ENCODE data around the gene POP7. TPM values are rescaled to one million over a fixed set of nuclear protein-coding genes. Genes with fewer than 3 reads are reported as not detected.
A peak's percentile ranks its signal among the peaks of the same experiment; 100 is the strongest.
"Not testable (repeated sequence)": the region's sequence is repeated elsewhere in the genome, so short reads cannot be mapped to it uniquely, and the experiment has no call there.

POP7 gene
- total RNA-seq, 2 donors from 2014 or later: 10.1 to 12.4 TPM

DNA sequence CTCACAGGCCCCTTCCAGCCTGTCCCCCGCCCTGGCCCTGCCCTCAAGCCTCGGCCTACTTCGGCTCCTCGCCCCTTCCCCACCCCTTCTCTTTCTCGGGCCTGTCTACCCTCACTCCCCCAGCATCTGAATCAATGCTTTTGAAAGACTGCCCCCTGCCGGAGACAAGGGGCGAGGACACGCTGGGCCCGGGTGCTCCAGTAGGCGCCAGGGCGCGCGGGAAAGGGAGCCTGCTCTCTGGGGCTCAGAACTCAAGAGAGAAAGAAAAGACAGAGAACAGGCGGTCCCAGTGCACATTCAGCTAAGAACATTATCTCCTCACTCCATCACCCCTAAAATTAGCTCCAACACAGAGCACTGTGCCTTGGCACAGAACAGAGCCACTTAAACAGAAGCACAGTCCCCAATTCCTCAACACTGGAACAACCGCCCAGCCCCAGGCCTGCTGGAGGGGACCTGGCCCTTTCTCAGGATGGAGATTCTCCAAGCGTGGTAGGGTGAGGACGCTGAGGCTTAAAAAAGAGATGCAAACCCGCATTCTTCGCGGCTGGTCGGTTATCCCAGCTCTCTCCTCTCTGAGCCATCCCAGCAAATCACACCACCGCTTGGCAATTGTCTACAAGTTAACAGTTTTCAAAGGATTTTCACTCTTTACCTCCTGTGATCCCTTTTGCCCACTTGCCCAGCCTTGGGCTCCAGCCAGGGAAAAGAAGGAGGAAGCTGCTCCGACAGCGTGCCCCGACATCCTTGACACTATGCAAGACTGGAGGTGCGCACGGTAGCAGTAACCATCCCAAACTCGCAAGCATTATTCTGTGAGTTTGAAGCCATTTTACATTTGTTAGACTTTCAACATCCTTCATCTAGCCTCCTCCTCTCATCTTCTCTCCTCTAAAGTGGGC is 14.0 kb upstream of the POP7 start:
- no peaks in the 10 kb centered on the region for H3K9me3 ChIP-seq (ENCODE audit: control insufficient read depth, low read length, poor library complexity, severe bottlenecking)
- Mint-ChIP-seq H3K27me3 (no peaks in the 10 kb centered on the region), H3K27ac (peak overlapping the region; percentile 95), H3K4me1 (peaks cover 31% of the 10 kb centered on the region), H3K4me3 (peak overlapping the region; percentile 97), H3K36me3 (ENCODE audit: low read depth) (no peaks in the 10 kb centered on the region)
- ATAC-seq (peak; percentile 72), DNase-seq (peak; percentile 64 to 81 (median 65))

DNA sequence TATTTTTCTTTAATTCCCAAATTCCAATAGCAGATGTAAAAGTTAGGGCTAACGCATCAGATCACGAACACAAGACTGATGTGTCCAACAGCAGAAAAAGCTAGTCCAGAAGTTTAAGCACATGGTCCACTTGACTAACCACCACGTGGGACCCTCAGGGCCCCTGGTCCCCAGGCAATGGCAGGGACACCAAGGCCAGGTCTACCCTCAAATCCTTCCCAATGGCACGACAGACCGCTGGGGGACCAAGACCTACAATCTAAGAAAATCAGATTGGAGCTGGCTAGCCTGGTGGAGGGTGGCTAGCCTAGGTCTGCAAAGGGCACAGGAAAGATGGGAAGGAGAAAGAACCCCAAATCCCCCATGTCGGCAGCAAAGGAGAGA is 13.4 kb upstream of the POP7 start:
- Mint-ChIP-seq H3K36me3 (ENCODE audit: low read depth) (no peaks in the 10 kb centered on the region), H3K4me1 (peaks cover 31% of the 10 kb centered on the region), H3K4me3 (peak overlapping the region; percentile 97), H3K27ac (peak overlapping the region; percentile 95), H3K27me3 (no peaks in the 10 kb centered on the region)
- no peaks in the 10 kb centered on the region for H3K9me3 ChIP-seq (ENCODE audit: control insufficient read depth, low read length, poor library complexity, severe bottlenecking)
- no peak for DNase-seq
- ATAC-seq: no peak

DNA sequence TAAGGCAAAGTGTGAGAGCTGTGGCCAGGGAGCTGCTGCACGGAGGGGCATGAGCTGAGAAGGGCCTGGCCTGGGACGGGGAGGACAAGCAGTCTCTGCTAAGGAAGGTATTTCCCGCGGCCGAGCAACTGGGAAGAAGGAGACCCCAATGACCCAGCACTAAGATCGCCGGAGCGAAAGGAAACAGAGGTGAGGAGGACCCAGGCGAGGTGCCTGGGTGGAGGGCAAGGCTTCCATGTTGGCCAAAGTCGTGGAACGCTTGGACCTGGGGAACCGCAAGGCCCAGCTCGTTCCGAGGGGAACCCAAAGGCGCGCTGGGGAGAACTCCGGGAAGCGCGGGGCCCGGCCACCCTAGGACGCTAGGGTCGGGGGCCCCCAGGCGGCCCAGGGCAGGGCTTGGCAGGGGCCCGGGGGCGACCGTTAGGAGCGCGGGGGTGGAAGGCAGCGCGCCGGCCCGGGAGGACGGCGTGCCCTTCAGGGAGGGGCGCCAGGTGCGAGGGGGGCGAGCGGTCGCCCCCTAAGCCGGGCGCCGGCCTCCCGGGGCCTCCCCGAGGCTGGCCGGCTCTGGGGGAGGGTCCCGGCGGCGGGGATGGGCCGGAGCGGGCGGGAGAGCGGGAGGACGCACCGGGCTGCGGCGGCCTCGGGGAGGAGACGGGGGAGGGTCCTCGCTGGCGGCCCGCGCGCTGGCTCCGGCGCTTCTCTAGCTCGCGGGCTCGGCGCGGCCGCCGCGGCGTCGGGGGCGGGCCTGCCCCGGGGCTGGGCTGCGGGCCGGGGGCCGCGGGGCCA is 12.4 kb upstream of the POP7 start:
- no peak for DNase-seq
- peaks cover 31% of the 10 kb centered on the region for H3K4me1 Mint-ChIP-seq
- H3K27ac Mint-ChIP-seq: peak overlapping the region; percentile 95
- H3K4me3 Mint-ChIP-seq: peak overlapping the region; percentile 97
- peak; percentile 43 for ATAC-seq
- H3K27me3 Mint-ChIP-seq: no peaks in the 10 kb centered on the region
- no peaks in the 10 kb centered on the region for H3K36me3 Mint-ChIP-seq (ENCODE audit: low read depth)
- no peaks in the 10 kb centered on the region for H3K9me3 ChIP-seq (ENCODE audit: control insufficient read depth, low read length, poor library complexity, severe bottlenecking)

DNA sequence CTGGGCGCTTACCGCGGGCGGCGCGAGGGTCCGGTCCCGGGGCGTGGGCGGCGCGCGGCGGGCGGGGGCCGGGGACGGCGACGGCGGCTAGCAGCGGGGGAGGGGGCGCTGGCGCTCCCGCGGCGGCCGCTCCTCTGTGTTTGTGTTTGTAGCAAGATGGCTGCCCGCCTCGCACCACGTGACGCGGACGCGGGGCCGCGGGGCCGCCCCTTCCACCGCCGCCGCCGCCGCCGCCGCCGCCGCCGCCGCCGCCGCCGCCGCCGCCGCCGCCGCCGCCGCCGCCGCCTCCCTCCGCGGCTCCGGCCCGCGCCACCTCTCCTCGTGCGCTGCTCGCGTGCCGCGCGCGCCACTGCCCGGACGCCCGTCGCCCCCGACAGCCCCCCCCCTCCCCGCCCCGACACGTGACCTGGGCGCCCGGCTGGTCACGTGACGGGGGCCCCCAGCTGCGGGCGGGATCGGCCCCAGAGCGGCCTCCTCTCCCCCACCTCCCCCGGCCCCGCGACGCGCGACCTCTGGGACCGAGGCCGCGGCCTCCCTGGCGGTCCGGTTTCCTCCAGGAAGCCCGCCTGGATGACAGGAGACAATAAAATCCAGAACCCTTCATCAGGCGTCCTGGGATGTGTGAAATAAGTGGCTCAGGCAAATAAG is 11.7 kb upstream of the POP7 start, which contains the start of gene GIGYF1:
Gene GIGYF1 (minus strand): TSS at position 153 of the 648 bp plus-strand sequence. CDS start 6,012 bp downstream, outside the sequence.
- Mint-ChIP-seq H3K4me1 (peaks cover 25% of the 10 kb centered on the region), H3K4me3 (peak within 1 kb of the TSS; percentile 97), H3K27me3 (no peaks in the 10 kb centered on the region), H3K27ac (peak within 1 kb of the TSS; percentile 95), H3K36me3 (ENCODE audit: low read depth) (no peaks in the 10 kb centered on the region)
- ATAC-seq (peak; percentile 80), DNase-seq (peak; percentile 55 to 73 (median 68))
- no peaks in the 10 kb centered on the region for H3K9me3 ChIP-seq (ENCODE audit: control insufficient read depth, low read length, poor library complexity, severe bottlenecking)

DNA sequence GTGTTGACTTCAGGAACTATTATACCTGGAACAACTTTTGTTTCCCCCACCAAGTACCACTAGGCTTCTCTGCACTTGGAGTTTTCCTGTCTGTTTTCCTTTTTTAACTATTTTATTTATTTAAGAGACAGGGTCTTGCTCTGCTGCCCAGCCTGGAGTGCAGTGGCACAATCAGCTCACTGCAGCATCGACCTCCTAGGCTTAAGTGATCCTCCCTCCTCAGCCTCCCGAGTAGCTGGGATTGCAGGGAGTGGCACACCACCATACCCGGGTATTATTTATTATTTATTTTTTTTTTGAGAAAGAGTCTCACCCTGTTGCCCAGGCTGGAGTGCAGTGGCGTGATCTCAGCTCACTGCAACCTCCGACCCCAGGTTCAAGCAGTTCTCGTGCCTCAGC is 9.8 kb upstream of the POP7 start:
- H3K4me3 Mint-ChIP-seq: no peak overlapping the region
- H3K9me3 ChIP-seq (ENCODE audit: control insufficient read depth, low read length, poor library complexity, severe bottlenecking): no peaks in the 10 kb centered on the region
- no peak overlapping the region for H3K27ac Mint-ChIP-seq
- no peaks in the 10 kb centered on the region for H3K27me3 Mint-ChIP-seq
- DNase-seq (no peak), ATAC-seq (no peak)
- peaks cover 23% of the 10 kb centered on the region for H3K4me1 Mint-ChIP-seq
- no peaks in the 10 kb centered on the region for H3K36me3 Mint-ChIP-seq (ENCODE audit: low read depth)

DNA sequence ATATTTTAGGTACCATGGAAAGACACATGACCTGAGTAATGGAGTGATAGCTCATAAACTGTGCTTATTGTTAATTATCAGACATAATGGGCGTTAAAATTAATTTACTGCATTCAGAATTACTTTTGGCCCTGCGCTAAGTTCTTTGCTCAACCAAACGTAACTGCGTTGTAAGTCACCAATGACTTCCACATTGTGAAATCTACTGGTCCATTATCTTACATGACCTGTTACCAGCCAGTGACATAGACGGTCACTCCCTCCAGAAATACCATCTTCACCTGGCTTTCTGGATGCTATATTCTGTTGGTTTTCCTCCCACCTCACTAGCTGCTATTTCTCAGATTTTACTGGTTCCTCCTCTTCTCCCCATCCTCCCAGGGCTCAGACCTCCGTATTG is 6.9 kb upstream of the POP7 start:
- DNase-seq: no peak
- Mint-ChIP-seq H3K4me3 (no peak overlapping the region), H3K4me1 (peaks cover 5% of the 10 kb centered on the region), H3K27ac (no peak overlapping the region), H3K36me3 (ENCODE audit: low read depth) (no peaks in the 10 kb centered on the region), H3K27me3 (no peaks in the 10 kb centered on the region)
- no peaks in the 10 kb centered on the region for H3K9me3 ChIP-seq (ENCODE audit: control insufficient read depth, low read length, poor library complexity, severe bottlenecking)
- ATAC-seq: no peak

DNA sequence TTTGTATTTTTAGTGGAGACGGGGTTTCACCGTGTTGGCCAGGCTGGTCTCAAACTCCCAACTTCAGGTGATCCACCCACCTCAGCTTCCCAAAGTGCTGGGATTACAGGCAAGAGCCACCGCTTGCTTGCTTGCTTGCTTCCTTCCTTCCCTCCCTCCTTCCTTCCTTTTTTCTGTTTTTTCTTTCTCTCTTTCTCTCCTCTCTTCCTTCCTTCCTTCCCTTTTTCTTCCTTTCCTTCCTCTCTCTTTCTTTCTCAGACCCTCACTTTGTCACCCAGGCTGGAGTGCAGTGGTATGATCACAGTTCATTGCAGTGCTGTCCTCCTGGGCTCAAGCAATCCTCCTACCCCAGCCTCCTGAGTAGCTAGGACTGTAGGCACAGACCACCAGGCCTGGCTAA is 4.8 kb upstream of the POP7 start:
- ATAC-seq, H3K27ac Mint-ChIP-seq: not testable (repeated sequence)

DNA sequence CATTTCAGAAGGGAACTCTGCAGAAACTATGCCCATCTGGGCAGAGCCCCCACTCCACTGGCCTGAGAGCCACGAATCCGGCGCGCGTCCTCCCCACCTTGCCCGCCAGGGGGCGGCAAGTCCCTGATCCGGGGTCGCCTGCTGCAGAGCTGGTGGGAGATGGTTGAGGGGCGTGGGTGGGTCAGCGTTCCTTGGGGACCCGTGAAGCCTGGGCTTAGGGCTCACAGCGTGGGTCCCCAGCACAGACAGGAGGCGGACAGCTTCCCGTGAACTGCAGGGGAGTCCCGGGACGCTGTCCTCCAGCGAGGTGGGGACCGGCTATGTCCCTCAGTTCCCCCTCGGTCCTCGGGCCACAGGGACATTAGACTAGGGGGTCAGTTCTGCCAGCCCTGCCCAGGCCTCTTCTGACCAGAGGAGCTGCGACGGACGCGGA is 585 bp upstream of the POP7 start:
- no peaks in the 10 kb centered on the region for H3K9me3 ChIP-seq (ENCODE audit: control insufficient read depth, low read length, poor library complexity, severe bottlenecking)
- Mint-ChIP-seq H3K27ac (peak overlapping the region; percentile 95), H3K36me3 (ENCODE audit: low read depth) (peaks cover 4% of the 10 kb centered on the region), H3K4me1 (peaks cover 10% of the 10 kb centered on the region), H3K27me3 (no peaks in the 10 kb centered on the region), H3K4me3 (peak overlapping the region; percentile 96)
- ATAC-seq (peak; percentile 64), DNase-seq (peak; percentile 60 to 76 (median 65))

More for the DNA sequence above, 4.8 kb upstream of the POP7 start:
- not testable (repeated sequence) for H3K9me3 ChIP-seq (ENCODE audit: control insufficient read depth, low read length, poor library complexity, severe bottlenecking); H3K36me3 Mint-ChIP-seq (ENCODE audit: low read depth); DNase-seq; H3K27me3 Mint-ChIP-seq; H3K4me1 Mint-ChIP-seq; H3K4me3 Mint-ChIP-seq

DNA sequence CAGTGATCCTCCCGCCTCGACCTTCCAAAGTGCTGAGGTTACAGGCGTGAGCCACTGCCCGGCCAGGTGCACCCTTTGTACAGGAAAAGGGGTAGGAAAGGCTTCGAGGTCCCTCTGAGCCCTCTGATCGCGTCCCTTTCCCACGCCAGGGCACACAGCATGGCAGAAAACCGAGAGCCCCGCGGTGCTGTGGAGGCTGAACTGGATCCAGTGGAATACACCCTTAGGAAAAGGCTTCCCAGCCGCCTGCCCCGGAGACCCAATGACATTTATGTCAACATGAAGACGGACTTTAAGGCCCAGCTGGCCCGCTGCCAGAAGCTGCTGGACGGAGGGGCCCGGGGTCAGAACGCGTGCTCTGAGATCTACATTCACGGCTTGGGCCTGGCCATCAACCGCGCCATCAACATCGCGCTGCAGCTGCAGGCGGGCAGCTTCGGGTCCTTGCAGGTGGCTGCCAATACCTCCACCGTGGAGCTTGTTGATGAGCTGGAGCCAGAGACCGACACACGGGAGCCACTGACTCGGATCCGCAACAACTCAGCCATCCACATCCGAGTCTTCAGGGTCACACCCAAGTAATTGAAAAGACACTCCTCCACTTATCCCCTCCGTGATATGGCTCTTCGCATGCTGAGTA is 871 bp downstream of the POP7 start:
- H3K4me3 Mint-ChIP-seq: peak overlapping the region; percentile 96
- ATAC-seq (no peak), DNase-seq (no peak)
- H3K4me1 Mint-ChIP-seq: peaks cover 11% of the 10 kb centered on the region
- H3K27ac Mint-ChIP-seq: peak overlapping the region; percentile 95
- peaks cover 4% of the 10 kb centered on the region for H3K36me3 Mint-ChIP-seq (ENCODE audit: low read depth)
- no peaks in the 10 kb centered on the region for H3K9me3 ChIP-seq (ENCODE audit: control insufficient read depth, low read length, poor library complexity, severe bottlenecking)
- no peaks in the 10 kb centered on the region for H3K27me3 Mint-ChIP-seq

DNA sequence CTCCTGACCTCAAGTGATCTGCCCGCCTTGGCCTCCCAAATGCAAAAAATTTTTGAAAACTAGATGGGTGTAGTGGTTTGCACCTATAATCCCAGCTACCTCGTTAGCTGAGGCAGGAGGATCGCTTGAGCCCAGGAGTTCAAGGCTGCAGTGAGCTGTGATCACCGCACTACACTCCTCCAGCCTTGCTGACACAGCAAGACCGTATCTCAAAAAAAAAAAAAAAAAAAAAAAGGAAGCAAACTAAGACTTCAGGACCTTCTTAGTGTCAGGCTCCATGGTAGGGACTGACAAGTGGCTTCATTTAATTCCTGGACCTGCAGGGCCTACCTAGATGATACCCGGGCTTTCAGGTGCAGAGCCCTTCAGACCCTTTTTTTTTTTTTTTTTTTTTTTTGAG is 2.5 kb downstream of the POP7 start:
- H3K9me3 ChIP-seq (ENCODE audit: control insufficient read depth, low read length, poor library complexity, severe bottlenecking): no peaks in the 10 kb centered on the region
- peaks cover 11% of the 10 kb centered on the region for H3K4me1 Mint-ChIP-seq
- DNase-seq (no peak), ATAC-seq (no peak)
- no peak overlapping the region for H3K4me3 Mint-ChIP-seq
- H3K36me3 Mint-ChIP-seq (ENCODE audit: low read depth): peaks cover 4% of the 10 kb centered on the region
- peak overlapping the region; percentile 95 for H3K27ac Mint-ChIP-seq
- no peaks in the 10 kb centered on the region for H3K27me3 Mint-ChIP-seq

DNA sequence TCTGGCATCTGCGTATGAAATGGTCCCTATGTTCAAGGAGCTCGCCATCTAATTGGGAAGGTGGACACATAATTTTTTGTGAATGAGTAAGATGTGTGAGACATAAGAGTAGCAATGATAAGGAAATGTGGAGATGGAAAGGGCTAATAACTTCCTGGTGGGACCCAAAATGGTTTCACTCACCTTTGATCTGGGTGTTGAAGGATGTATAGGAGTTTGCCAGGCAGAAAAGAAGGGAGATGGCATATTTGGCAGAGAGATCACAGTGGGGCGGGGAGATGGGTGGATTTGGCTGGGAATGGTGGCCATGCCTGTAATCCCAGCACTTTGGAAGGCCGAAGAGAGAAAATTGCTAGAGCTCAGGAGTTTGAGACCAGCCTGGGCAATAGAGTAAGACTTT is 4.5 kb downstream of the POP7 start:
- Mint-ChIP-seq H3K36me3 (ENCODE audit: low read depth) (peaks cover 6% of the 10 kb centered on the region), H3K4me1 (peaks cover 11% of the 10 kb centered on the region), H3K4me3 (no peak overlapping the region), H3K27ac (no peak overlapping the region), H3K27me3 (no peaks in the 10 kb centered on the region)
- DNase-seq (no peak), ATAC-seq (no peak)
- H3K9me3 ChIP-seq (ENCODE audit: control insufficient read depth, low read length, poor library complexity, severe bottlenecking): no peaks in the 10 kb centered on the region

DNA sequence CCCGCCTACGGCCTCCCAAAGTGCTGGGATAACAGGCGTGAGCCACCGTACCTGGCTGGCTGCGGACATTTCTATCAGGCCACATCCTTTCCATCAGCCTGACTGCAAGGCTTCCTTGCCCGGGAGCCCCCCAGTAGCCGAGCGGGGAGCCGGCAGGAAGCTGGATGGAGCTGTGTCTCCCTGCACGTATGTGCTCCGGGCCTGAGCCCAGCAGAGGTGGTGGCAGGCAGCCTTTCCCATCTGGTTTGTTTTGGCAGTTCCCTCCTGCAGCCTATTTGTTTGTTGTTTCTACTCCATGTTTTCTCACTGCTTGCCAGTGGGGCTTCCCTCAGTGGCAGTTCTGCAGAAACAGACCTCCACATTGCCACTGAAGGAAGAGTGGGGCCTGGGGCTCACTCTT is 5.4 kb downstream of the POP7 start:
- H3K9me3 ChIP-seq (ENCODE audit: control insufficient read depth, low read length, poor library complexity, severe bottlenecking): no peaks in the 10 kb centered on the region
- ATAC-seq: no peak
- DNase-seq: no peak
- H3K36me3 Mint-ChIP-seq (ENCODE audit: low read depth): peaks cover 4% of the 10 kb centered on the region
- H3K27me3 Mint-ChIP-seq: no peaks in the 10 kb centered on the region
- H3K4me3 Mint-ChIP-seq: no peak overlapping the region
- H3K4me1 Mint-ChIP-seq: peaks cover 7% of the 10 kb centered on the region
- no peak overlapping the region for H3K27ac Mint-ChIP-seq

Data from T-helper 17 cell (primary cell).